Astrocyte (in vitro differentiated cells and primary cell): ENCODE measurements around the gene DRD4.

Experiments
- EZH2 ChIP-seq: IDR thresholded peaks from 2 replicates; pipeline ENCODE4 v1.6.1; 2012; ENCODE audit warnings: mild to moderate bottlenecking, low read length, inconsistent platforms; ENCODE audit not compliant: insufficient read depth
- TF ChIP-seq, protein P1 (sequence below): IDR thresholded peaks from 2 replicates; pipeline ENCODE4 v1.5.1; 2011; ENCODE audit warnings: low read depth, mild to moderate bottlenecking, inconsistent platforms, low read length, moderate library complexity; ENCODE audit not compliant: insufficient read depth

DNA sequence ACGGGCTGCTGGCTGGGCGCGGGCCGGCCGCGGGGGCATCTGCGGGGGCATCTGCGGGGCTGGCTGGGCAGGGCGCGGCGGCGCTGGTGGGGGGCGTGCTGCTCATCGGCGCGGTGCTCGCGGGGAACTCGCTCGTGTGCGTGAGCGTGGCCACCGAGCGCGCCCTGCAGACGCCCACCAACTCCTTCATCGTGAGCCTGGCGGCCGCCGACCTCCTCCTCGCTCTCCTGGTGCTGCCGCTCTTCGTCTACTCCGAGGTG is 194 bp downstream of the DRD4 start:
- TF ChIP-seq, protein P1, sequence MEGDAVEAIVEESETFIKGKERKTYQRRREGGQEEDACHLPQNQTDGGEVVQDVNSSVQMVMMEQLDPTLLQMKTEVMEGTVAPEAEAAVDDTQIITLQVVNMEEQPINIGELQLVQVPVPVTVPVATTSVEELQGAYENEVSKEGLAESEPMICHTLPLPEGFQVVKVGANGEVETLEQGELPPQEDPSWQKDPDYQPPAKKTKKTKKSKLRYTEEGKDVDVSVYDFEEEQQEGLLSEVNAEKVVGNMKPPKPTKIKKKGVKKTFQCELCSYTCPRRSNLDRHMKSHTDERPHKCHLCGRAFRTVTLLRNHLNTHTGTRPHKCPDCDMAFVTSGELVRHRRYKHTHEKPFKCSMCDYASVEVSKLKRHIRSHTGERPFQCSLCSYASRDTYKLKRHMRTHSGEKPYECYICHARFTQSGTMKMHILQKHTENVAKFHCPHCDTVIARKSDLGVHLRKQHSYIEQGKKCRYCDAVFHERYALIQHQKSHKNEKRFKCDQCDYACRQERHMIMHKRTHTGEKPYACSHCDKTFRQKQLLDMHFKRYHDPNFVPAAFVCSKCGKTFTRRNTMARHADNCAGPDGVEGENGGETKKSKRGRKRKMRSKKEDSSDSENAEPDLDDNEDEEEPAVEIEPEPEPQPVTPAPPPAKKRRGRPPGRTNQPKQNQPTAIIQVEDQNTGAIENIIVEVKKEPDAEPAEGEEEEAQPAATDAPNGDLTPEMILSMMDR = no peak
- no peak for TF ChIP-seq EZH2
